Stimulated activated CD4-positive, alpha-beta T cell treated with anti-CD3 and anti-CD28 coated beads, TNF-alpha, amount 100 ng/mL, for 48 hours (primary cell): ENCODE results near the gene ITGA3.

Experiments used
- DNase-seq, 3 donors: peaks; one replicate each; pipeline ENCODE4 v3.0.0-alpha.2; 2020; ENCODE audit warnings: low read depth in 3 of 3

Gene ITGA3

DNA sequence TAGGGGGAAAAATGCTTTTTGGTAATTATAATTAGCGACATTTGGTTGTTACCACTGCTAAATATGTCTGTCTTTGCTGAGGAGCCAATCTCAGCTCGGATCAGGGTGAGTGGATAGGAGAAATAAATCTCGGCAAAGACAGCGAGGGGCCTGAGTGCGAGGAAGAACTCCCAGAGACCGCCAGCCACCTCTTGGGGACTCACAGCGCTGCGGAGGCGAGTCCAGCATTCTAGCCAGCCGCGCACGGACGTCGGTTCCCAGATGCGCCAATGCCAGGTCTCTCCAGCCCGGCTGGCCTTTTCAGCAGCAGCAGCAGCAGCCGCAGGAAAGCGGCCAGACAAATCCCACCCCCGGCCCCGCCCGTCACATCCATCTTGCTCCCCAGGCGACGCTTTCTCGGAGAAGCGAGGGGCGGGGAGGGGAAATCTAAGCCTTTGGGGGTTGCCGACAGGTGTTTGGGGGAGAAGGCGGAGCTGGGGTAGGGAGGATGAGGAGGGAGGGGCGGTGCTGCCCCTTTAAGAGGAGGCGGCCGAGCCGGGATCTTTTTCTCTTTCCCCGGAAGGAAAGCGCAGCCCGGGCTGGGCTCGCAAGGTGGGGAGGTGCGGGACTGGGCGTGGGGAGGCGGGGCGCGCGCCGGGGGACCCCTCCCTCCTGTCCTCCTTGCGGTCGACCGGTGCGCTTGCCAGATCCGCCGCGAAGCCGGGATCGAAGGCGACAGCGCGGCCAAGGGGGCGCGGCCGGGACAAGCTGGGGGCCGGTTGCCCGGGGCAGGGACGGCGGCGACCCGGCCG is at the start of gene ITGA3:
ITGA3 (plus strand) TSS at position 685 of the 791 bp plus-strand sequence. CDS start 330 bp downstream, outside the sequence.
- peak in 2 of 3 donors; percentile 32 to 47 for DNase-seq

DNA sequence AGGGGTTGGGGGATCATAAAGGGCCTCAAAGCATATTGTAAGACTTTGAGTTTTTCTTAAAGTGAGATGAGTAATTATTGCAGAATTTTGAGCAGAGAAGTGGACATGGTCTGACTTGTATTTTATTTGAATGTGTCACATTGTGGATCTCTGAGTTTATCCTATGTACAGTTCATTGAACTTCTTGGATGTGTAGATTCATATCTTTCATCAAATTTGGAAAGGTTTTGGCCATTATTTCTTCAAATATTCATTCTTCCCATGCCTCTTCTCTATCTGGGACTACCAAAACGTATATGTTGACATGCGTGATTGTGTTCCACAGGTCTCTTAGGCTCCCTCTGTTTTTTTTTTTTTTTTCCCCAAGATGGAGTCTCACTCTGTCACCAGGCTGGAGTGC is 46.6 kb upstream of the ITGA3 start:
- no peak for DNase-seq

DNA sequence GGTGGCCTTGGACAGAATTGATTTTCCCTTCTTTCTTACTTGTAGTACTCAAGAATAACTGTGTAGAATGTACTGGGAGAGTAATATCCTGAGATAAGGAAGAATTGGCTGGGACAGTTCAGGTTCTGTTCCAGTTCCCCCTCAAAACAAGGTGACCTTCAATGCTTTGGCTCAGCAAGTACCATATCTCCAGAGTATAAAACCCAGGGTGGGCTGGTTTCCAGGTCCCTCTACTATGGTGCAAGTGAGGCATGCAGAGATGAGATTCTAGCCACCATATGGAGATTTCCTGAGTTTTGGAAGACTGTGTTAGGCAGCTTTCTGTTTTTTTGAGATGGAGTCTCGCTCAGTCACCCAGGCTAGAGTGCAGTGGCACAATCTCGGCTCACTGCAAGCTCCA is 42.8 kb upstream of the ITGA3 start:
- DNase-seq, result no peak

GRCh38 chr17:50014471-50015088 is 41.3 kb upstream of the ITGA3 start:
- DNase-seq, result no peak

GRCh38 chr17:50015146-50015545 is 40.8 kb upstream of the ITGA3 start:
- DNase-seq, result no peak

- no peak for DNase-seq
Measured at GRCh38 chr17:50018909-50019308, 37.0 kb upstream of the ITGA3 start.

DNA sequence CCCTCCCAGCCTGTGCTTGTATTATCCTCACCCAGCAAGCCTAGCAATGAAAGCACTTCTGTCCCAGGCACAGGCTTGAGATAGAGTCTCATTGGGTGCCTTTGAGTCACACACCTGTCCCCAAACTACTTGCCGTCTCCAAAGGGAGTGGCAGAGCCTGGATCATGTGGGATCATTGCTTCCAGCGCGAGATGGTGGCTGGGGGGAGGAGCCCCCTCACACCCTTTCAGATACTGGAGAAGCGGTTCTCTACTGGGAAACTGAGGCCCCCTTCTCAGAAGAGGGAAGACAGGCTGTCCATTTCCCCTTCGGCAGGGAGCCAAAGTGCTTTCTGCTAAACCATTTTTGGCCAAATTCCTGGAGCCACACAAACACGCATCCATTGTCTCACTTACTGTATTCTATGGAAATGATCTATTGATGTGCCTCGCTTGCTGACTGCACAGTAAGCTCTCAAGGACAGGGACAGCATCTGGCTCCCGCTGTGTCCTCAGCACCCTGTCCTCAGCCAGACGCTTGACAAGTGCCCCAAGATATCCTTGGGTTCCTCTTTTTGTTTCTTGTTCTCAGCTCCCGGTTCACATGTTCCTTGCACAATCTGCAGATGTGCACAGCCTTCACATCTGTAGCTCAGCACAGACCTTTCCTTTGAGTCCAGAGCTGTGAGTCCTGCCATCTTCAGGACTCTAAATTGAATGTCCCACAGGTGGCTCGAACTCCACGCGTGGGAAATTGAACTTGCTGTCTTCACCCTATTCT is 34.9 kb upstream of the ITGA3 start:
- DNase-seq, result no peak

- no peak for DNase-seq
Measured at GRCh38 chr17:50021681-50022370, 34.1 kb upstream of the ITGA3 start.

GRCh38 chr17:50022463-50023130 is 33.3 kb upstream of the ITGA3 start:
- no peak for DNase-seq

- DNase-seq, result no peak
Measured at GRCh38 chr17:50023520-50023919, 32.4 kb upstream of the ITGA3 start.

GRCh38 chr17:50024808-50025207 is 31.1 kb upstream of the ITGA3 start:
- no peak for DNase-seq

DNA sequence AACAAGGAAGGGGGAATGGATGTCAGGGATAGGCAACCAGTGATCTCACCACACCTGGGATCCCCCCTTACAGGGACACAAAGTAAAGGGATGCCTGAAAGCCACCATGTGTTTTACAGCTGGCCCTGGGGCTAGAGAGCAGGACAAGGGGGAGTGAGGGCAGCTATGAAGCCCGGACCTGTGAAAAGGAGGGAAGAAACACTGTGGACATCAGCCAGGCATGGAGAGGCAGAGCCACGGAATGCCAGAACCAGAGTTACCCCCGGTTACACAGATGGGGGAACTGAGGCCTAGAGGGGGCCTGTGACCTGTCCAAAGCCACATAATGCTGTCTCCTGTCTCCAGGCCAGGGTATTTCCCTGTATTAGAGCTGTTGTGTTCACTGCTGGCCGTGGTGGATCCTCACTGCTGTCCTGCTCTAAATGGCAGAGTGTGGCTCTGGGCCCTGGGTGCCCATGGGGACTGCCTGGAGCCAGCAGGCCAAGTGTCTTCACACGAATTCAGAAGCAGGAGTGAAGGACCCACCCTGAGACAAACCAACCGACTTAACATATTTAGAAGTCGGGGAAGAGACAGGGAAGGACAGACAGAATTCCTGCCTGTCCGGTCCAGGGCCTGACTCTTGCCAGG is 29.7 kb upstream of the ITGA3 start:
- no peak for DNase-seq

DNA sequence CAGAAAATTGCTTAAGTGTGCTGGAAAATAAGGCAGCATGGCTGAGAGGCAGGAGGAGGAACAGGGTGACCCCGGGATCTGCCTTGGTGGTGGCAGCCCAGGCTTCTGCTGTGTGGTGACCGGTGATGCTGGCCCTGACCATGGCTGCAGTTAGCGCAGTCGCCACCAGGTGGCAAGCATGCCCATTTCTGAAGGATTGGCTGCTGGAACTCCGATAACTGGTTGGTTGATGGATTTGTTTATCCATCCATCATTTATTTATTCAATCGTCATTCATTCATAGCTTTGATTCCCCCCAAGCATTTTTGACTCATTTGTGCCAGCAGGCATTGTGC is 29.1 kb upstream of the ITGA3 start:
- peak; percentile 53 to 71 (median 68) for DNase-seq

DNA sequence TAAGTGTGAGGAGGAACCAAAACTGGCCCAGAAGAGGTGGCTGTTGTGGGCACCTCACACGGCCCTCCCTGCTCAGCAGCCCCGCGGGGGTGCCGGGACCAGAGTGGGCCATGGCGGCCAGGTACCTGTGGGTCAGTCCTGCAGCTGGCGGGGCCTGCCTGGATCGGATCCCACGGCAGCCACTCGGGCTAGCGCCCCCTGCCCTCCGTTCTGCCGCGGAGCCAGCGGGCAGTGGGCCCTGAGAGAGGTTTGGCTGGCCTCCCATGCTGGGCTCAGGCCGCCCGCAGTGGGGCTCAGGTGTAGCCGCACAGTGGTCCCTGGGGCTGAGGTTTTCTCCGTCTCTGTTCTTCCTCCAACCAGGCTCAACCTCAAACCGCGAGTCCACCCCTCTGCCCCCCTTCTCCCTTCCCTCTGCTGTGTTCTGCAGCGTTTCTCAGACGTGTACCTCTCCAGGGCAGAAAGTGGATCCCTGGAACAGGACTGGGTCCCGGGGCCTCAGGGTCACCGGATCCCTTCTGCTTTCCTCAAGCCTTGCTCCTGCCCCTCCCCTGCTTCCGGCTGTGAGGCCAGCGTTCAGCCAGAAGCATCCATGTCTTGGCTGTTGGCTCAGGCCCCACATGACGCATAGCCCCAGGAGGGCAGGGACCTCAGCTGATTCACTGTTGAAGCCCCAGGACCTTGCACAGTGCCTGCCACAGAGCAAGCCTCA is 28.6 kb upstream of the ITGA3 start:
- DNase-seq, result no peak

- DNase-seq, result no peak
Measured at GRCh38 chr17:50027881-50028735, 27.8 kb upstream of the ITGA3 start.

DNA sequence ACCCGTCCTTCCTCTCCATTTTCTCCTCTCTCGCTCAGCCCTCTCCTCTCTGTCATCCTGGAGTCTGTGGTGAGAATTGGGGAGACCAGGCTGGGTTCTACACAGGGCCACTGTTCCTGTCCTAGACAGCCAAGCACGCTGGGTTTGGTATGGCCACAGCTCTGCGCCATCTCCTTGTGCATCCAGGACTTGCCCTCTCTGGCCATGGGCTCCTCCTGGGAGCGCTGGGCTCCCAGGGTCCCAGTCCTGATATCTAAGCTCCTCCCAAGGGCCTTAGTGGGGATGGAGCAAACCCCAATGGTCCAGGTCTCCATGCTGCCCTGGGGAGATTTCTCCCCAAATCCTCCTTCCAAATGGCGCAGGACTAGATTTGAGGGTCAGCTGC is 27.2 kb upstream of the ITGA3 start:
- no peak for DNase-seq

- DNase-seq, result no peak
Measured at GRCh38 chr17:50029185-50029584, 26.7 kb upstream of the ITGA3 start.

DNA sequence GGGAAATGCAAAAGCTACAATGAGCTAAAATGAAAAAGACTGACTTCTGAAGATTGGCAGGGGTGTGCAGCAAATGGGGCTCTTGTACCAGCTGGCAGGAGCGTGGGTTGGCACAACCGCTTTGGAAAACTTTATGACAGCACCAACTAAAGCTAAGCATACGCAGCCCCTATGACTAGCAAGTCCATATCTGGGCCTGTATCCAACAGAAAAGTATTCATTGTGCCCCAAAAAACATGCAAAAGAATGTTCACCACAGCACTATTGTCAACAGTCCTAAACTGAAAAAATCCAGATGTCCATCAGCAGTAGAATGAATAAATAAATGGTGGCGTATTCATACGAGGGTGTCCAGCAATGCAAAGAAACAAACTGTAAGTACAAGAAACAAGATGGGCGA is 22.6 kb upstream of the ITGA3 start:
- no peak for DNase-seq

DNA sequence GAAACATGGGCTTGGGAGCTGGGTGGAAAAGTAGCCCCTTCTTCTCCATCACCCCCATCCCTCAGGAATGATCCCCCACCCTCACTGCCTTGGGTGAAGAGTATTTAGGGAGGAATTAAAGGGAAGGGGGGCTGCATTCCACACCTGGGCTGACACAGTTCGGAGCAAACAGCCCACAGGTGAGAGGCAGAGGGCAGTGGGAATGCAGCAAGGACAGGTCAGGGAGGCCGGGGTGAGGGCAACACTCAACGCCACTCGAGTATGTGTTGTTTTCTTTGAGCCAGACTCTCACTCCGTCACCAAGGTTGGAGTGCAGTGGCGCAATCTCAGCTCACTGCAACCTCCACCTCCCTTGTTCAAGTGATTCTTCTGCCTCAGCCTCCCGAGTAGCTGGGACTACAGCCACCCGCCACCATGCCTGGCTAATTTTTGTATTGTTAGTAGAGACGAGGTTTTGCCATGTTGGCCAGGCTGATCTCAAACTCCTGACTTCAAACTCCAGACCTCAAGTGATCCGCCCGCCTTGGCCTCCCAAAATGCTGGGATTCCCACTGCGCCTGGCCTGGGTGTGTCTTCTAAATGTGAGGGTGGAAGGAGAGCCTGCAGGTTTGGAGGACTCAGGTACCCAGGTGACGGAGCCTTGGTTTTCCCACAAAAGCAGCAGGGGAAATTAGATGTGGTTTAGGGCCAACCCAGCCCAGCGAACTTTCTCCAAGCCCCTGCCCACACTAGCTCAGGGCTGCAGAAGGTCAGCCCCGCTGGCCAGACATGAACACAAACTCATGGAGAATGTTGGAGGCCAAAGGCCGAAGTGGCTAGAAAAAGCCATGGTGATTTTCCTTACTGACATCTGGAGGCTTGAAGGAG is 21.2 kb upstream of the ITGA3 start:
- no peak for DNase-seq
